D341Med (cell line): ENCODE results near the gene UBA6.

Source experiments
- DNase-seq: peaks from one replicate; pipeline ENCODE4 v3.0.0; 2012; ENCODE audit warnings: low spot score

UBA6 gene

GRCh38 chr4:67576059-67576466 is 124.9 kb downstream of the UBA6 start:
- no peak for DNase-seq

GRCh38 chr4:67575232-67576058 is 125.5 kb downstream of the UBA6 start:
- no peak for DNase-seq

- DNase-seq: no peak
These were observed 127.8 kb downstream of the UBA6 start for GRCh38 chr4:67573193-67573592.

- DNase-seq: no peak
These were observed 129.0 kb downstream of the UBA6 start for GRCh38 chr4:67571975-67572374.

- DNase-seq: no peak
These were observed 130.4 kb downstream of the UBA6 start for GRCh38 chr4:67570537-67570936.

- DNase-seq: no peak
These were observed 132.1 kb downstream of the UBA6 start for GRCh38 chr4:67568820-67569219.

GRCh38 chr4:67566335-67566734 is 134.6 kb downstream of the UBA6 start:
- no peak for DNase-seq

- no peak for DNase-seq
These were observed 135.7 kb downstream of the UBA6 start for GRCh38 chr4:67565284-67565683.
